Endothelial cell of umbilical vein (primary cell): ENCODE measurements around the gene ACAA1.

Source experiments
- CTCF ChIP-seq, 2 donors: IDR thresholded peaks; 1 replicate in 1 of 2; 2 replicates in 1 of 2; pipeline ENCODE4 v1.5.1; 2011; ENCODE audit warnings: low read length in 2 of 2, mild to moderate bottlenecking in 2 of 2, moderate library complexity in 2 of 2, control low read depth in 1 of 2, inconsistent platforms in 1 of 2, low read depth in 1 of 2; ENCODE audit not compliant: insufficient read depth in 1 of 2; ENCODE audit errors: extremely low read depth in 1 of 2
- JUN ChIP-seq: IDR thresholded peaks from 2 replicates; pipeline ENCODE4 v1.6.1; 2011; ENCODE audit warnings: borderline replicate concordance, low read depth; ENCODE audit not compliant: insufficient read length, insufficient read depth

DNA sequence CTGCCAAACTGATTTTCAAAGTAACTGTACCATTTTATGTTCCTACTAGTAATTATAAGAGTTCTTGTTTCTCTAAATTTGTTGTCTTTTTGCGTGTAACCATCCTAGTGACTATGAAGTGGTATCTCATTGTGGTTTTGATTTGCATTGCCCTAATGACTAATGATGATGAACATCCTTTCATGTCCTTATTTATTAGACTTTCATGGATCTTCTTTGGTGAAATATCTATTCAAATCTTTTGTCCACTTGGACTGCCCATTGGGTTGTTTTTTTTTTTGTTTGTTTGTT, 32.0 kb upstream of the ACAA1 start:
- TF ChIP-seq JUN (no peak), CTCF (IDR thresholded peaks at IDR 0.05; ENCODE audit: extremely low read depth in 1 of 2, insufficient read depth in 1 of 2, low read depth in 1 of 2, low read length in 2 of 2) (no peak)
